PC-9 (cell line): ENCODE results near the gene NIPSNAP2.

Source experiments
- CTCF ChIP-seq: fragments of 200-600 bp; sonication (generic); conservative IDR thresholded peaks from 2 replicates; pipeline ENCODE4 v1.6.1; 2017; ENCODE audit warnings: mixed run types, antibody characterized with exemption, mild to moderate bottlenecking, moderate library complexity
- EZH2 ChIP-seq: fragments of 200-600 bp; sonication (generic); IDR thresholded peaks from 2 replicates; pipeline ENCODE4 v1.8.0; 2017; ENCODE audit warnings: antibody characterized with exemption, low read depth

- TF ChIP-seq CTCF: no peak
- TF ChIP-seq EZH2: no peak
Measured at GRCh38 chr7:55931421-55932151, 32.8 kb upstream of the NIPSNAP2 start.
